Measurements from ENCODE around the gene ZNF750.

GRCh38 chr17:82815790-82816305, 24.0 kb downstream of the ZNF750 start:
- TF ChIP-seq SPI1 (IDR thresholded peaks at IDR 0.05; ENCODE audit: borderline replicate concordance, low read depth) (no peak), CTCF (IDR thresholded peaks at IDR 0.05; ENCODE audit: insufficient read depth, low read length) (no peak), POLR2AphosphoS5 (IDR thresholded peaks at IDR 0.05; ENCODE audit: low read depth) (no peak), REST (IDR thresholded peaks at IDR 0.05; ENCODE audit: insufficient replicate concordance, low read depth) (no peak), GABPA (IDR thresholded peaks at IDR 0.05; ENCODE audit: low read depth) (no peak)

All from HL-60 (cell line).